K562 (cell line): ENCODE data around the gene TMEM108. TPM values are rescaled to one million over a fixed set of nuclear protein-coding genes. Genes with fewer than 3 reads are reported as not detected.

ENCODE experiments used
- SIN3B ChIP-seq: fragments of 450-650 bp; IDR thresholded peaks from 2 replicates; pipeline ENCODE4 v1.6.1; 2017; ENCODE audit warnings: low read depth, mild to moderate bottlenecking, moderate library complexity
- ZBTB40 ChIP-seq, 2 experiments: fragments of 450-650 bp in 1 of 2; sonication (generic) in 1 of 2; formaldehyde crosslinking in 1 of 2; IDR thresholded peaks; 2 replicates each; pipeline versions ENCODE4 v1.7.1 to v1.9.0; 2016 to 2022; ENCODE audit warnings: inconsistent platforms in 1 of 2, mild to moderate bottlenecking in 1 of 2, missing genetic modification reagents in 1 of 2
- ZNF644 ChIP-seq: fragments of 200-800 bp; sonication (Bioruptor generic); IDR thresholded peaks from 2 replicates; pipeline ENCODE4 v1.6.1; 2016; ENCODE audit warnings: low read depth, missing genetic modification characterization, missing compliant biosample characterization
- ZNF79 ChIP-seq: fragments of 250-450 bp; sonication (Bioruptor Pico); IDR thresholded peaks from 2 replicates; pipeline ENCODE4 v1.4.0; 2020; ENCODE audit warnings: low read depth, mild to moderate bottlenecking, moderate library complexity
- polyA plus RNA-seq, 8 experiments: library from polyadenylated mRNA; depleted of rRNA in 4 of 8; stranded (reverse) in 5 of 8; unstranded in 3 of 8; fragments of >200 nt; fragmentation: Nextera tagmentation in 2 of 8; fragmentation: Illumina TruSeq in 1 of 8; extraction: Ambion mirVana in 2 of 8; extraction: Trizol in 1 of 8; gene quantifications; 2 replicates each; pipeline versions ENCODE4 v1.2.1 to v1.2.3, GENCODE V29; 2011 to 2014; ENCODE audit warnings: inconsistent platforms in 1 of 8, missing spikeins in 1 of 8
- total RNA-seq, 7 experiments: library from RNA; depleted of rRNA in 6 of 7; stranded (reverse); fragments of >200 nt in 6 of 7; fragmentation: Illumina TruSeq in 2 of 7; extraction: Trizol in 2 of 7; gene quantifications; 2 replicates each; pipeline versions ENCODE4 v1.2.1 to v1.2.3, GENCODE V29; 2011 to 2021; ENCODE audit warnings: low replicate concordance in 1 of 7

Gene TMEM108
- total and polyA plus RNA-seq, 9 of the 15 experiments (the other 6 are each of a cell fraction or from before 2014, with no cell fraction given): 0.65 to 11.1 (median 3.4) TPM

- TF ChIP-seq ZBTB40 (IDR thresholded peaks at IDR 0.05) (no peak), ZBTB40 (CRISPR knock-in tag; IDR thresholded peaks at IDR 0.05) (no peak), ZNF644 (tag) (no peak), SIN3B (no peak), ZNF79 (CRISPR knock-in tag) (no peak)
Measured at GRCh38 chr3:133271539-133271938, 233.3 kb downstream of the TMEM108 start (continued).
